Inflammatory macrophage treated with lipopolysaccharide for 1 hour (primary cell): ENCODE measurements around the gene NLGN4Y.
"Not testable (repeated sequence)": the region's sequence is repeated elsewhere in the genome, so short reads cannot be mapped to it uniquely, and the experiment has no call there.

ENCODE experiments used
- DNase-seq, 2 donors: peaks; one replicate each; pipeline ENCODE4 v3.0.0-alpha.2; 2020 to 2022

The NLGN4Y gene

GRCh38 chrY:14860448-14860847 is 336.1 kb downstream of the NLGN4Y start:
- DNase-seq, result no peak

DNA sequence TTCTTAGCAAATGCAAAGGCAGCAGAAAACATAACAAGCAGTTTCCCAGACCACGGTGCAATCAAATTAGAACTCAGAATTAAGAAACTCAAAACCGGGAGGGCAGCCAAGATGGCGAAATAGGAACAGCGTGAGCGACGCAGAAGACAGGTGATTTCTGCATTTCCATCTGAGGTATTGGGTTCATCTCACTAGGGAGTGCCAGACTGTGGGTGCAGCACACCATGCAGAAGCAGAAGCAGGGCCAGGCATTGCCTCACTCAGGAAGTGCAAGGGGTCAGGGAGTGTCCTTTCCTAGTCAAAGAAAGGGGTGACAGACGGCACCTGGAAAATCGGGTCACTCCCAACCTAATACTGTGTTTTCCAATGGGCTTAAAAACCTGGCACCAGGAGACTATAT is 336.7 kb downstream of the NLGN4Y start:
- DNase-seq, result not testable (repeated sequence)

GRCh38 chrY:14871971-14872370 is 347.6 kb downstream of the NLGN4Y start:
- no peak for DNase-seq
